ENCODE results near the gene KRT71.

KRT71 gene

GRCh38 chr12:52496054-52496453 is 56.9 kb downstream of the KRT71 start:
- H3K4me3 ChIP-seq (ENCODE audit: low read depth, low read length), result no peak overlapping the region
- TF ChIP-seq, protein P1, sequence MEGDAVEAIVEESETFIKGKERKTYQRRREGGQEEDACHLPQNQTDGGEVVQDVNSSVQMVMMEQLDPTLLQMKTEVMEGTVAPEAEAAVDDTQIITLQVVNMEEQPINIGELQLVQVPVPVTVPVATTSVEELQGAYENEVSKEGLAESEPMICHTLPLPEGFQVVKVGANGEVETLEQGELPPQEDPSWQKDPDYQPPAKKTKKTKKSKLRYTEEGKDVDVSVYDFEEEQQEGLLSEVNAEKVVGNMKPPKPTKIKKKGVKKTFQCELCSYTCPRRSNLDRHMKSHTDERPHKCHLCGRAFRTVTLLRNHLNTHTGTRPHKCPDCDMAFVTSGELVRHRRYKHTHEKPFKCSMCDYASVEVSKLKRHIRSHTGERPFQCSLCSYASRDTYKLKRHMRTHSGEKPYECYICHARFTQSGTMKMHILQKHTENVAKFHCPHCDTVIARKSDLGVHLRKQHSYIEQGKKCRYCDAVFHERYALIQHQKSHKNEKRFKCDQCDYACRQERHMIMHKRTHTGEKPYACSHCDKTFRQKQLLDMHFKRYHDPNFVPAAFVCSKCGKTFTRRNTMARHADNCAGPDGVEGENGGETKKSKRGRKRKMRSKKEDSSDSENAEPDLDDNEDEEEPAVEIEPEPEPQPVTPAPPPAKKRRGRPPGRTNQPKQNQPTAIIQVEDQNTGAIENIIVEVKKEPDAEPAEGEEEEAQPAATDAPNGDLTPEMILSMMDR (IDR thresholded peaks at IDR 0.05; ENCODE audit: low read depth, low read length, missing control alignments), result no peak
- no peaks in the 10 kb centered on the region for H3K36me3 ChIP-seq (replicated peaks)
- in situ Hi-C loops (cut with HindIII; ENCODE audit: low pct_ligation_motif_present, low sequenced_read_pairs), result no loop called here
- H3K27ac ChIP-seq, result peak overlapping the region; percentile 36
- no peak for DNase-seq
- H3K27me3 ChIP-seq (replicated peaks), result peaks cover 3% of the 10 kb centered on the region

GRCh38 chr12:52495389-52495788 is 57.6 kb downstream of the KRT71 start:
- no peak overlapping the region for H3K4me3 ChIP-seq (ENCODE audit: low read depth, low read length)
- DNase-seq, result no peak
- in situ Hi-C loops (cut with HindIII; ENCODE audit: low pct_ligation_motif_present, low sequenced_read_pairs), result no loop called here
- TF ChIP-seq, protein P1 (IDR thresholded peaks at IDR 0.05; ENCODE audit: low read depth, low read length, missing control alignments), result no peak
- no peak overlapping the region for H3K27ac ChIP-seq
- H3K27me3 ChIP-seq (replicated peaks), result peaks cover 3% of the 10 kb centered on the region
- H3K36me3 ChIP-seq (replicated peaks), result no peaks in the 10 kb centered on the region

GRCh38 chr12:52494518-52494917 is 58.4 kb downstream of the KRT71 start:
- Histone ChIP-seq H3K4me3 (ENCODE audit: low read depth, low read length) (no peak overlapping the region), H3K27me3 (replicated peaks) (peaks cover 5% of the 10 kb centered on the region), H3K36me3 (replicated peaks) (no peaks in the 10 kb centered on the region), H3K27ac (no peak overlapping the region)
- TF ChIP-seq, protein P1 (IDR thresholded peaks at IDR 0.05; ENCODE audit: low read depth, low read length, missing control alignments), result no peak
- peak; percentile 16 for DNase-seq
- in situ Hi-C loops (cut with HindIII; ENCODE audit: low pct_ligation_motif_present, low sequenced_read_pairs), result no loop called here

- peaks cover 5% of the 10 kb centered on the region for H3K27me3 ChIP-seq (replicated peaks)
- in situ Hi-C loops (cut with HindIII; ENCODE audit: low pct_ligation_motif_present, low sequenced_read_pairs), result no loop called here
- no peaks in the 10 kb centered on the region for H3K36me3 ChIP-seq (replicated peaks)
- no peak for DNase-seq
- no peak overlapping the region for H3K4me3 ChIP-seq (ENCODE audit: low read depth, low read length)
- TF ChIP-seq, protein P1 (IDR thresholded peaks at IDR 0.05; ENCODE audit: low read depth, low read length, missing control alignments), result no peak
- no peak overlapping the region for H3K27ac ChIP-seq
Measured at GRCh38 chr12:52494100-52494499, 58.8 kb downstream of the KRT71 start.
